Epithelial cell of esophagus (primary cell): ENCODE measurements around the gene SPOP.

Experiments used
- DNase-seq: peaks from one replicate; pipeline ENCODE4 v3.0.0; 2010; ENCODE audit warnings: low read depth
- H3K4me3 ChIP-seq: 2 replicates; pipeline ENCODE4 v1.5.1; 2011; ENCODE audit warnings: mild to moderate bottlenecking, low read length, control low read depth
- CTCF ChIP-seq: IDR thresholded peaks from 2 replicates; pipeline ENCODE4 v1.5.1; 2011; ENCODE audit warnings: low read depth, mild to moderate bottlenecking, low read length, control low read depth, inconsistent platforms; ENCODE audit not compliant: insufficient read depth; ENCODE audit errors: missing control alignments

The SPOP gene

GRCh38 chr17:49637050-49637449, 40.8 kb downstream of the SPOP start:
- no peak for TF ChIP-seq CTCF
- H3K4me3 ChIP-seq, result no peak overlapping the region
- no peak for DNase-seq

- TF ChIP-seq CTCF, result no peak
- H3K4me3 ChIP-seq, result no peak overlapping the region
- no peak for DNase-seq
Observed at GRCh38 chr17:49635121-49635520, 42.8 kb downstream of the SPOP start.

- no peak for TF ChIP-seq CTCF
- H3K4me3 ChIP-seq, result no peak overlapping the region
- no peak for DNase-seq
Observed at GRCh38 chr17:49634485-49634860, 43.4 kb downstream of the SPOP start.

GRCh38 chr17:49633762-49634484, 44.0 kb downstream of the SPOP start:
- no peak for DNase-seq
- no peak overlapping the region for H3K4me3 ChIP-seq
- no peak for TF ChIP-seq CTCF

GRCh38 chr17:49633250-49633649, 44.6 kb downstream of the SPOP start:
- no peak for DNase-seq
- TF ChIP-seq CTCF, result no peak

GRCh38 chr17:49632201-49632600, 45.7 kb downstream of the SPOP start:
- H3K4me3 ChIP-seq, result no peak overlapping the region
- no peak for DNase-seq
- TF ChIP-seq CTCF, result no peak

More at GRCh38 chr17:49633250-49633649, 44.6 kb downstream of the SPOP start:
- H3K4me3 ChIP-seq, result no peak overlapping the region

GRCh38 chr17:49631496-49631895, 46.4 kb downstream of the SPOP start:
- no peak for TF ChIP-seq CTCF
- no peak overlapping the region for H3K4me3 ChIP-seq
- no peak for DNase-seq
